NB4 (cell line): Measurements from ENCODE around the gene JAKMIP1.

Experiments
- MYC ChIP-seq: IDR thresholded peaks from 2 replicates; pipeline ENCODE4 v1.6.1; 2011; ENCODE audit warnings: low read depth, low read length
- POLR2A ChIP-seq: IDR thresholded peaks from 2 replicates; pipeline ENCODE4 v1.6.1; 2011; ENCODE audit warnings: mild to moderate bottlenecking; ENCODE audit not compliant: insufficient read length; ENCODE audit errors: extremely low read depth
- TF ChIP-seq, protein P1 (sequence below): IDR thresholded peaks from one replicate; pipeline ENCODE4 v1.5.1; 2012; ENCODE audit warnings: low read depth, low read length
- TF ChIP-seq, protein P2 (sequence below): IDR thresholded peaks from 2 replicates; pipeline ENCODE4 v1.6.1; 2011; ENCODE audit warnings: low read depth, low read length

DNA sequence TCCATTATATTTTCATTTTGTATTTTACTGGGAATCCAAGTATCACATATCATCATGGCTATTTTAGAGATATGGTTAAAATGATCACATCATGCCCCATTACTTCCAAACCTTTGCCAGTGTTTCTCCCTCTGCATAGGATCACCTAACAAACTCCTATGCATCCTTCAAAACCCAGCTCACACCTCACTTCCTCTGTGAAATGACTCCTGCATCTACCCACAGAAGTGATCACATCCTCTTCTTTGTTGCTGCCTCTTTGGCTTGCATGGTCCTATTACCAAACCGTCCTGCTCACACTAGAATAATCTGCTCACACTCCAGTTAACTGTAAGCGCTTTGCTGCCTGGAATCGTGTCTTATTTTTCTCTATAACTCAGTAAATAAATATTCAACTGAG is 107.4 kb downstream of the JAKMIP1 start:
- TF ChIP-seq, protein P1, sequence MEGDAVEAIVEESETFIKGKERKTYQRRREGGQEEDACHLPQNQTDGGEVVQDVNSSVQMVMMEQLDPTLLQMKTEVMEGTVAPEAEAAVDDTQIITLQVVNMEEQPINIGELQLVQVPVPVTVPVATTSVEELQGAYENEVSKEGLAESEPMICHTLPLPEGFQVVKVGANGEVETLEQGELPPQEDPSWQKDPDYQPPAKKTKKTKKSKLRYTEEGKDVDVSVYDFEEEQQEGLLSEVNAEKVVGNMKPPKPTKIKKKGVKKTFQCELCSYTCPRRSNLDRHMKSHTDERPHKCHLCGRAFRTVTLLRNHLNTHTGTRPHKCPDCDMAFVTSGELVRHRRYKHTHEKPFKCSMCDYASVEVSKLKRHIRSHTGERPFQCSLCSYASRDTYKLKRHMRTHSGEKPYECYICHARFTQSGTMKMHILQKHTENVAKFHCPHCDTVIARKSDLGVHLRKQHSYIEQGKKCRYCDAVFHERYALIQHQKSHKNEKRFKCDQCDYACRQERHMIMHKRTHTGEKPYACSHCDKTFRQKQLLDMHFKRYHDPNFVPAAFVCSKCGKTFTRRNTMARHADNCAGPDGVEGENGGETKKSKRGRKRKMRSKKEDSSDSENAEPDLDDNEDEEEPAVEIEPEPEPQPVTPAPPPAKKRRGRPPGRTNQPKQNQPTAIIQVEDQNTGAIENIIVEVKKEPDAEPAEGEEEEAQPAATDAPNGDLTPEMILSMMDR = no peak
- TF ChIP-seq MYC (no peak), POLR2A (no peak)
- TF ChIP-seq, protein P2, sequence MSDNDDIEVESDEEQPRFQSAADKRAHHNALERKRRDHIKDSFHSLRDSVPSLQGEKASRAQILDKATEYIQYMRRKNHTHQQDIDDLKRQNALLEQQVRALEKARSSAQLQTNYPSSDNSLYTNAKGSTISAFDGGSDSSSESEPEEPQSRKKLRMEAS = no peak
